Cardiac septum (tissue), 1 donor: ENCODE measurements around the gene GLYR1. TPM values are rescaled to one million over a fixed set of nuclear protein-coding genes. Genes with fewer than 3 reads are reported as not detected.

Experiments
- DNase-seq: peaks from one replicate; pipeline ENCODE4 v3.0.0-alpha.2; 2020; ENCODE audit warnings: low spot score
- intact Hi-C: fragments of 100-400 bp; cut with DNase I; formaldehyde crosslinking; loops from one replicate; pipeline ENCODE4 v1.14.0; 2022
- total RNA-seq: library from RNA; stranded (reverse); fragmentation: NEBNext Ultra II Directional; extraction: Animal tissue kit (Norgen Biotek cat#: 25700); gene quantifications from one replicate; pipeline ENCODE4 v1.2.1, GENCODE V29; 2021
- donor health status: DM: no; HTN: no; CAD: no.

GLYR1 gene
- total RNA-seq, 1 donor from 2014 or later: 64.9 TPM

GRCh38 chr16:4882000-4882632 is 35.0 kb upstream of the GLYR1 start:
- no peak for DNase-seq
- intact Hi-C loops: no loop called here

GRCh38 chr16:4880006-4880580 is 33.0 kb upstream of the GLYR1 start:
- intact Hi-C loops: no loop called here
- no peak for DNase-seq

- no peak for DNase-seq
- intact Hi-C loops: no loop called here
Observed at GRCh38 chr16:4879049-4879448, 32.0 kb upstream of the GLYR1 start.

GRCh38 chr16:4877380-4877685 is 30.2 kb upstream of the GLYR1 start:
- no peak for DNase-seq
- intact Hi-C loops: no loop called here

GRCh38 chr16:4876646-4877379 is 29.7 kb upstream of the GLYR1 start:
- intact Hi-C loops: no loop called here
- DNase-seq: no peak

- intact Hi-C loops: no loop called here
- peak; percentile 38 for DNase-seq
Observed at GRCh38 chr16:4874666-4875065, 27.6 kb upstream of the GLYR1 start.

- no peak for DNase-seq
- intact Hi-C loops: no loop called here
Observed at GRCh38 chr16:4873091-4873490, 26.0 kb upstream of the GLYR1 start.

GRCh38 chr16:4871071-4871470 is 24.0 kb upstream of the GLYR1 start:
- intact Hi-C loops: no loop called here

GRCh38 chr16:4870138-4870671 is 23.1 kb upstream of the GLYR1 start:
- peak; percentile 71 for DNase-seq
- intact Hi-C loops: no loop called here

More at GRCh38 chr16:4871071-4871470, 24.0 kb upstream of the GLYR1 start:
- peak; percentile 26 for DNase-seq

- intact Hi-C loops: no loop called here
- DNase-seq: peak; percentile 49
Observed at GRCh38 chr16:4869147-4869805, 22.2 kb upstream of the GLYR1 start.

- intact Hi-C loops: no loop called here
- peak; percentile 14 for DNase-seq
Observed at GRCh38 chr16:4868535-4868934, 21.4 kb upstream of the GLYR1 start.

GRCh38 chr16:4868026-4868425 is 20.9 kb upstream of the GLYR1 start:
- no peak for DNase-seq
- intact Hi-C loops: no loop called here

GRCh38 chr16:4866586-4866985 is 19.5 kb upstream of the GLYR1 start:
- no peak for DNase-seq
- intact Hi-C loops: no loop called here

- intact Hi-C loops: no loop called here
- no peak for DNase-seq
Observed at GRCh38 chr16:4865231-4865860, 18.3 kb upstream of the GLYR1 start.

GRCh38 chr16:4864728-4865127 is 17.6 kb upstream of the GLYR1 start:
- intact Hi-C loops: no loop called here
- no peak for DNase-seq

- DNase-seq: peak; percentile 85
- intact Hi-C loops: no loop called here
Observed at GRCh38 chr16:4862639-4863038, 15.6 kb upstream of the GLYR1 start.

GRCh38 chr16:4860727-4861342 is 13.7 kb upstream of the GLYR1 start:
- intact Hi-C loops: no loop called here
- no peak for DNase-seq

GRCh38 chr16:4859900-4860255 is 12.8 kb upstream of the GLYR1 start:
- DNase-seq: no peak
- intact Hi-C loops: no loop called here

- DNase-seq: no peak
- intact Hi-C loops: no loop called here
Observed at GRCh38 chr16:4859190-4859899, 12.3 kb upstream of the GLYR1 start.
